Neural cell (in vitro differentiated cells): ENCODE measurements around the gene NFAT5.

ENCODE experiments used
- CTCF ChIP-seq: fragments of 450-650 bp; IDR thresholded peaks from 2 replicates; pipeline ENCODE4 v1.5.1; 2014; ENCODE audit warnings: antibody characterized with exemption, mild to moderate bottlenecking, moderate library complexity; ENCODE audit not compliant: poor library complexity, severe bottlenecking
- EP300 ChIP-seq: fragments of 450-650 bp; conservative IDR thresholded peaks from 2 replicates; pipeline ENCODE4 v1.6.1; 2014; ENCODE audit warnings: antibody characterized with exemption, mild to moderate bottlenecking, moderate library complexity; ENCODE audit not compliant: poor library complexity, severe bottlenecking
- EZH2 ChIP-seq: fragments of 200-600, 300-800 bp; shearing (Covaris generic), sonication (generic); IDR thresholded peaks from 2 replicates; pipeline ENCODE4 v1.6.1; 2014; ENCODE audit warnings: antibody characterized with exemption, low read length, borderline replicate concordance, mild to moderate bottlenecking; ENCODE audit not compliant: insufficient read depth, poor library complexity, severe bottlenecking
- POLR2AphosphoS5 ChIP-seq: IDR thresholded peaks from 2 replicates; pipeline ENCODE4 v1.6.1; 2012
- RAD21 ChIP-seq: fragments of 450-650 bp; conservative IDR thresholded peaks from 2 replicates; pipeline ENCODE4 v1.6.1; 2014; ENCODE audit warnings: antibody characterized with exemption, mild to moderate bottlenecking, moderate library complexity
- SMC3 ChIP-seq: fragments of 450-650 bp; conservative IDR thresholded peaks from 2 replicates; pipeline ENCODE4 v1.6.1; 2014; ENCODE audit warnings: antibody characterized with exemption, mild to moderate bottlenecking, moderate library complexity; ENCODE audit not compliant: poor library complexity
- TAF1 ChIP-seq: IDR thresholded peaks from 2 replicates; pipeline ENCODE4 v1.6.1; 2012; ENCODE audit warnings: low read depth

GRCh38 chr16:69566240-69566980 lies 644 bp downstream of the NFAT5 start:
- TF ChIP-seq SMC3 (no peak), TAF1 (no peak), EZH2 (no peak), EP300 (no peak), CTCF (no peak), RAD21 (no peak), POLR2AphosphoS5 (no peak)
